Measurements from ENCODE around the gene CAPN5.

DNA sequence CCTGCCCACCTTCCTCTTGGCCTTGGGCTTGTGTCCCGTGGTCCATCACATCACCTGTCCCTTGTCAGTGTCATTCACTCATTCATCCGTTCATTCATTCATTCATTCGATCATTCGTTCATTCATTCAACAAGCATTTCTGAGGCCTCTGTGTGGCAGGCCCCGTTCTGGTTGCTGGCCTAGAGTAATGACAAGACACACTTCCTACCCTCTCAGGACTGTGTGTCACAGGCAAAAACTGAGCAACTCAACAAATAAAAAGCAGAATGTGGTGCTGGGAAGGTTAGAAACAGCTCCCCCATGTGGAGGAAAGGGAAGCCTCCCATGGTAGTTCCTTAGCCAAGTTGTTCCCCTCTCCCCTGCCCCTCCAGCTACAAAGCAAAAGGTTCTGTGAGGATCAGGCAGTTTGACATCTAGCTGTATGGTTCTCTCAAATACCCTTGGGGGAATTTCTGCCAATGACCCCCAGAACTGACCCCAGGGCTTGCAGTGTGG lies 34.3 kb downstream of the CAPN5 start:
- TF ChIP-seq, protein P1, sequence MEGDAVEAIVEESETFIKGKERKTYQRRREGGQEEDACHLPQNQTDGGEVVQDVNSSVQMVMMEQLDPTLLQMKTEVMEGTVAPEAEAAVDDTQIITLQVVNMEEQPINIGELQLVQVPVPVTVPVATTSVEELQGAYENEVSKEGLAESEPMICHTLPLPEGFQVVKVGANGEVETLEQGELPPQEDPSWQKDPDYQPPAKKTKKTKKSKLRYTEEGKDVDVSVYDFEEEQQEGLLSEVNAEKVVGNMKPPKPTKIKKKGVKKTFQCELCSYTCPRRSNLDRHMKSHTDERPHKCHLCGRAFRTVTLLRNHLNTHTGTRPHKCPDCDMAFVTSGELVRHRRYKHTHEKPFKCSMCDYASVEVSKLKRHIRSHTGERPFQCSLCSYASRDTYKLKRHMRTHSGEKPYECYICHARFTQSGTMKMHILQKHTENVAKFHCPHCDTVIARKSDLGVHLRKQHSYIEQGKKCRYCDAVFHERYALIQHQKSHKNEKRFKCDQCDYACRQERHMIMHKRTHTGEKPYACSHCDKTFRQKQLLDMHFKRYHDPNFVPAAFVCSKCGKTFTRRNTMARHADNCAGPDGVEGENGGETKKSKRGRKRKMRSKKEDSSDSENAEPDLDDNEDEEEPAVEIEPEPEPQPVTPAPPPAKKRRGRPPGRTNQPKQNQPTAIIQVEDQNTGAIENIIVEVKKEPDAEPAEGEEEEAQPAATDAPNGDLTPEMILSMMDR (IDR thresholded peaks at IDR 0.05), result no peak
- no peak for TF ChIP-seq POLR2A (IDR thresholded peaks at IDR 0.05)
